GM19023 (cell line): ENCODE measurements around the gene SMU1.

ENCODE experiments used
- ATAC-seq: cut with Tn5 transposase; IDR thresholded peaks from one replicate; pipeline ENCODE4 v1.9.1; 2021; ENCODE audit warnings: mild to moderate bottlenecking, moderate library complexity; ENCODE audit not compliant: unreplicated experiment

Gene SMU1

GRCh38 chr9:33076046-33077004 lies at the start of gene SMU1:
TSS of gene SMU1 (minus strand) at chr9:33076674. CDS start at chr9:33076608, 66 bp downstream.
- peak; percentile 99 for ATAC-seq

GRCh38 chr9:33125461-33125860 lies 49.0 kb upstream of the SMU1 start:
- ATAC-seq: no peak

- ATAC-seq: peak; percentile 42
These were observed 48.4 kb upstream of the SMU1 start for GRCh38 chr9:33124751-33125381.

GRCh38 chr9:33124046-33124445 lies 47.6 kb upstream of the SMU1 start:
- ATAC-seq: no peak

- no peak for ATAC-seq
These were observed 47.0 kb upstream of the SMU1 start for GRCh38 chr9:33123407-33124031.

- ATAC-seq: no peak
These were observed 44.1 kb upstream of the SMU1 start for GRCh38 chr9:33120620-33121019.

- ATAC-seq: no peak
These were observed 41.3 kb upstream of the SMU1 start for GRCh38 chr9:33117796-33118195.

GRCh38 chr9:33117306-33117705 lies 40.8 kb upstream of the SMU1 start:
- no peak for ATAC-seq

- ATAC-seq: no peak
These were observed 40.4 kb upstream of the SMU1 start for GRCh38 chr9:33116860-33117259.

- ATAC-seq: no peak
These were observed 38.3 kb upstream of the SMU1 start for GRCh38 chr9:33114746-33115145.

GRCh38 chr9:33113799-33114547 lies 37.5 kb upstream of the SMU1 start:
- no peak for ATAC-seq

- no peak for ATAC-seq
These were observed 35.6 kb upstream of the SMU1 start for GRCh38 chr9:33112094-33112493.

- no peak for ATAC-seq
These were observed 35.2 kb upstream of the SMU1 start for GRCh38 chr9:33111631-33112030.

GRCh38 chr9:33110686-33111085 lies 34.2 kb upstream of the SMU1 start:
- ATAC-seq: no peak

- no peak for ATAC-seq
These were observed 33.5 kb upstream of the SMU1 start for GRCh38 chr9:33109850-33110595.

GRCh38 chr9:33109097-33109496 lies 32.6 kb upstream of the SMU1 start:
- no peak for ATAC-seq

GRCh38 chr9:33108472-33108871 lies 32.0 kb upstream of the SMU1 start:
- ATAC-seq: no peak

GRCh38 chr9:33107762-33108161 lies 31.3 kb upstream of the SMU1 start:
- no peak for ATAC-seq

GRCh38 chr9:33106827-33107621 lies 30.6 kb upstream of the SMU1 start:
- no peak for ATAC-seq
